ENCODE measurements around the gene PRKCE. TPM values are rescaled to one million over a fixed set of nuclear protein-coding genes. Genes with fewer than 3 reads are reported as not detected.

The PRKCE gene
- total and polyA plus RNA-seq, 2 of the 8 experiments (the other 6 are each of a cell fraction or from before 2014, with no cell fraction given) = 0.54 to 2.1 TPM

DNA sequence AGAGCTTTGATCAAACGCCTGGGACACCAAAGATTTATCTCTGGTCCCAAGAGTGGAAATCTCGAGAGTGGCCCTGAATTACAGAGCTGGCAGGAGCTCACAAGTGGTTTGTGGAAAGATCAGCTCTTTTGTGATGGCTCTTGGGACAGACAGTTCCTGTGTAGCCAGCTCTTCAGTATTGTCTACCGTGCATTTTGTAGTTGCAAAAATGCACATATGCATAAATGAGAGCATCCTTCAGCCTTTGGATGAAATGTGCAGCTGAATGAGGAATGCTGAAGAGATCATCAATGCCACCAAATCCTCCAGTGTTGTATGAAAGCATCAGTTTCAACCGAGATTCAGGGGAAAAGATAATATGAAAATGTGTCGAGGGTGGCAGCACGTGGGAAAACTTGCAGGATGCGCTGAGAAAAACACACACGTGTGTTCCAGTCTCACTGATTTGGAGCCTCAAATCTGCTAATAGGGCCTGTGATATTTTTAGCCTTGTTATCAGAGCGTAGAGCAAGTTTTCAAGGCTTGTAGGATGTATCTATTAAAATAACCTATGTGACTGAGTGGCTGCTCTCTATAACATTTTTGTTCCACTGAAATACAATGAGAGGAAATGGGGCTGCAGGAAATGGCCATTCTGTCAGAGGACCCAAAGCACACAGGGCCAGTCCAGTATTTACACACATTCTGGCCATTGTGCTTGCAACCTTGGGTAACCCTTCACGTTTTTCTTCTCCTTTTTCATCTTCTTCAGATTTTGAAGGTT is 138.7 kb downstream of the PRKCE start:
- Histone ChIP-seq H3K4me2 (ENCODE audit: insufficient read depth in 1 of 2, low read depth in 2 of 2, low read length in 2 of 2) (no peak overlapping the region), H3K14ac (ENCODE audit: insufficient read length) (no peak overlapping the region), H3K4ac (replicated peaks; ENCODE audit: insufficient read length, low read depth, low read length) (no peak overlapping the region), H2BK20ac (ENCODE audit: low read length) (no peak overlapping the region), H3K9ac (replicated peaks in 1 of 4; ENCODE audit: extremely low read depth in 1 of 4, low read depth in 3 of 4, low read length in 3 of 4) (no peak overlapping the region), H2BK120ac (replicated peaks; ENCODE audit: low read depth, low read length) (no peak overlapping the region), H3K27me3 (replicated peaks in 1 of 4; ENCODE audit: control insufficient read depth in 3 of 4, extremely low read depth in 1 of 4, insufficient read depth in 3 of 4, low read length in 3 of 4) (no peaks in the 10 kb centered on the region), H3K56ac (replicated peaks; ENCODE audit: insufficient read length, low read depth, low read length) (no peak overlapping the region), H3K36me3 (ENCODE audit: control insufficient read depth in 2 of 4, insufficient read depth in 4 of 4, low read length in 3 of 4) (no peaks in the 10 kb centered on the region), H2BK15ac (ENCODE audit: low read length) (no peak overlapping the region), H4K20me1 (replicated peaks in 1 of 2; ENCODE audit: control insufficient read depth in 1 of 2, insufficient read depth in 2 of 2, low read length in 2 of 2) (no peaks in the 10 kb centered on the region), H3K4me3 (ENCODE audit: extremely low read depth in 1 of 4, insufficient read depth in 2 of 4, low read depth in 3 of 4, low read length in 4 of 4) (no peak overlapping the region), H3K4me1 (replicated peaks in 1 of 4; ENCODE audit: control insufficient read depth in 3 of 4, insufficient read depth in 4 of 4, low read length in 3 of 4) (no peaks in the 10 kb centered on the region), H2BK5ac (ENCODE audit: low read depth, low read length) (no peak overlapping the region), H3K23me2 (ENCODE audit: low read depth, low read length) (no peaks in the 10 kb centered on the region), H4K5ac (ENCODE audit: insufficient read length, low read depth, low read length) (no peak overlapping the region), H3K23ac (ENCODE audit: insufficient read length) (no peak overlapping the region), H3K18ac (ENCODE audit: extremely low read depth, low read length) (no peak overlapping the region), H4K8ac (ENCODE audit: extremely low read depth, insufficient read depth, low read length) (no peak overlapping the region), H3K27ac (ENCODE audit: low read depth, low read length) (no peak overlapping the region), H3K79me1 (ENCODE audit: low read depth, low read length) (no peaks in the 10 kb centered on the region), H3K79me2 (ENCODE audit: control insufficient read depth in 1 of 2, insufficient read depth in 2 of 2, low read length in 2 of 2) (no peaks in the 10 kb centered on the region), H4K91ac (replicated peaks; ENCODE audit: insufficient read length, low read length) (no peak overlapping the region), H2AK5ac (ENCODE audit: low read depth, low read length) (no peak overlapping the region), H2BK12ac (ENCODE audit: low read depth, low read length) (no peak overlapping the region), H2AFZ (ENCODE audit: low read length) (no peak overlapping the region), H3K9me3 (ENCODE audit: insufficient read depth in 2 of 2, low read depth in 1 of 2, low read length in 1 of 2) (no peaks in the 10 kb centered on the region)
- CTCF ChIA-PET (ENCODE audit: partially characterized antibody) = interaction anchor here (0.7 to 12.5 kb wide), 6 partner anchors 11 to 153 kb away, joined by 3 to 136 read pairs (median 3); no protein-coding TSS in a partner anchor
- POLR2A ChIA-PET (ENCODE audit: partially characterized antibody) = no interaction called here
- FAIRE-seq = no peak
- no peak for DNase-seq (ENCODE audit: low read depth in 1 of 2, low spot score in 2 of 2)
- TF ChIP-seq POLR2A (IDR thresholded peaks at IDR 0.05; ENCODE audit: control extremely low read depth in 1 of 2, low read depth in 2 of 2, low read length in 2 of 2) (no peak), EZH2 (IDR thresholded peaks at IDR 0.05; ENCODE audit: low read depth, low read length, severe bottlenecking) (no peak), SIX5 (IDR thresholded peaks at IDR 0.05; ENCODE audit: low read depth, low read length) (no peak), SP1 (IDR thresholded peaks at IDR 0.05; ENCODE audit: low read depth, low read length) (no peak), TAF1 (IDR thresholded peaks at IDR 0.05; ENCODE audit: low read depth, low read length) (no peak)
- WGBS, 2 experiments (ENCODE audit: extremely low coverage in 1 of 2, insufficient coverage in 1 of 2, insufficient read length in 1 of 2, insufficient replicate concordance in 2 of 2, low coverage in 1 of 2, low lambda C conversion rate in 2 of 2, missing lambda C conversion rate in 1 of 2) = 79% methylated on average over 10 of the region's 10 CpGs; no CpG with 5 or more reads in 1 of the 2 experiments
